HG02970 (cell line): Measurements from ENCODE around the gene CDC73.
"Not testable (repeated sequence)": the region's sequence is repeated elsewhere in the genome, so short reads cannot be mapped to it uniquely, and the experiment has no call there.

Experiments used
- ATAC-seq: cut with Tn5 transposase; IDR thresholded peaks from one replicate; pipeline ENCODE4 v1.9.1; 2021; ENCODE audit warnings: mild to moderate bottlenecking, moderate library complexity, moderate number of reproducible peaks; ENCODE audit not compliant: unreplicated experiment, low FRiP score

Gene CDC73

GRCh38 chr1:193176113-193176512, 54.3 kb downstream of the CDC73 start:
- no peak for ATAC-seq

GRCh38 chr1:193176788-193177187, 55.0 kb downstream of the CDC73 start:
- no peak for ATAC-seq

GRCh38 chr1:193179094-193179493, 57.3 kb downstream of the CDC73 start:
- no peak for ATAC-seq

- ATAC-seq = no peak
These were observed 59.7 kb downstream of the CDC73 start for GRCh38 chr1:193181536-193181935.

- no peak for ATAC-seq
These were observed 60.2 kb downstream of the CDC73 start for GRCh38 chr1:193181985-193182384.

GRCh38 chr1:193183019-193183627, 61.3 kb downstream of the CDC73 start:
- peak; percentile 66 for ATAC-seq

GRCh38 chr1:193184776-193185175, 62.9 kb downstream of the CDC73 start:
- ATAC-seq = no peak

GRCh38 chr1:193185211-193185610, 63.4 kb downstream of the CDC73 start:
- ATAC-seq = no peak

GRCh38 chr1:193185901-193186731, 64.3 kb downstream of the CDC73 start, which contains the start of gene B3GALT2:
TSS of gene B3GALT2 (minus strand) at chr1:193186613. CDS start at chr1:193181562, 5,051 bp downstream.
- no peak for ATAC-seq

GRCh38 chr1:193187114-193187513, 65.3 kb downstream of the CDC73 start:
- no peak for ATAC-seq

GRCh38 chr1:193188915-193189314, 67.1 kb downstream of the CDC73 start:
- not testable (repeated sequence) for ATAC-seq

GRCh38 chr1:193189442-193190095, 67.7 kb downstream of the CDC73 start:
- ATAC-seq = no peak

- ATAC-seq = no peak
These were observed 68.4 kb downstream of the CDC73 start for GRCh38 chr1:193190096-193190744.

GRCh38 chr1:193192586-193192985, 70.8 kb downstream of the CDC73 start:
- ATAC-seq = no peak

GRCh38 chr1:193199940-193200339, 78.1 kb downstream of the CDC73 start:
- ATAC-seq = no peak

GRCh38 chr1:193201021-193201420, 79.2 kb downstream of the CDC73 start:
- ATAC-seq = no peak

- ATAC-seq = no peak
These were observed 89.2 kb downstream of the CDC73 start for GRCh38 chr1:193210996-193211395.

GRCh38 chr1:193211539-193211938, 89.7 kb downstream of the CDC73 start:
- no peak for ATAC-seq

GRCh38 chr1:193212637-193213036, 90.8 kb downstream of the CDC73 start:
- no peak for ATAC-seq

GRCh38 chr1:193213998-193214397, 92.2 kb downstream of the CDC73 start:
- ATAC-seq = no peak

GRCh38 chr1:193216920-193217319, 95.1 kb downstream of the CDC73 start:
- ATAC-seq = no peak
